ENCODE results near the gene PKIB. TPM values are rescaled to one million over a fixed set of nuclear protein-coding genes. Genes with fewer than 3 reads are reported as not detected.

Gene PKIB
- total RNA-seq, 2 donors from 2014 or later: 46.0 to 56.1 TPM

- Histone ChIP-seq H3K36me3 (ENCODE audit: control insufficient read depth, insufficient read depth, low read length) (no peaks in the 10 kb centered on the region), H3K4me3 (ENCODE audit: low read length) (no peak overlapping the region), H3K27ac (ENCODE audit: low read depth, low read length) (no peak overlapping the region), H3K4me1 (ENCODE audit: control insufficient read depth, insufficient read depth, low read length) (peaks cover 16% of the 10 kb centered on the region), H3K9me3 (ENCODE audit: control insufficient read depth, low read length) (no peaks in the 10 kb centered on the region), H3K27me3 (ENCODE audit: control insufficient read depth, insufficient read depth, low read length, poor library complexity, severe bottlenecking) (no peaks in the 10 kb centered on the region), H3K9ac (ENCODE audit: extremely low read depth, low read length, poor library complexity, severe bottlenecking) (no peak overlapping the region)
- H3K4me1 Mint-ChIP-seq: peaks cover 21% of the 10 kb centered on the region
- TF ChIP-seq CTCF (conservative IDR thresholded peaks at IDR 0.05): peak; percentile 53
- no peak for DNase-seq
- H3K27me3 Mint-ChIP-seq (ENCODE audit: insufficient read depth): no peaks in the 10 kb centered on the region
- H3K9me3 Mint-ChIP-seq: no peaks in the 10 kb centered on the region
- peaks cover 5% of the 10 kb centered on the region for H3K36me3 Mint-ChIP-seq (ENCODE audit: low read depth)
- H3K27ac Mint-ChIP-seq: no peak overlapping the region
- no peak overlapping the region for H3K4me3 Mint-ChIP-seq
- WGBS, 2 experiments (ENCODE audit: insufficient coverage in 1 of 2, insufficient read length in 1 of 2): 93 to 100% methylated on average over 1 of the region's 1 CpG
Observed at GRCh38 chr6:122628714-122629113, 18.5 kb downstream of the PKIB start.

- Histone ChIP-seq H3K36me3 (ENCODE audit: control insufficient read depth, insufficient read depth, low read length) (no peaks in the 10 kb centered on the region), H3K4me1 (ENCODE audit: control insufficient read depth, insufficient read depth, low read length) (peaks cover 7% of the 10 kb centered on the region), H3K27ac (ENCODE audit: low read depth, low read length) (no peak overlapping the region), H3K9ac (ENCODE audit: extremely low read depth, low read length, poor library complexity, severe bottlenecking) (no peak overlapping the region), H3K4me3 (ENCODE audit: low read length) (no peak overlapping the region), H3K9me3 (ENCODE audit: control insufficient read depth, low read length) (no peaks in the 10 kb centered on the region), H3K27me3 (ENCODE audit: control insufficient read depth, insufficient read depth, low read length, poor library complexity, severe bottlenecking) (no peaks in the 10 kb centered on the region)
- Mint-ChIP-seq H3K4me3 (no peak overlapping the region), H3K36me3 (ENCODE audit: low read depth) (peaks cover 18% of the 10 kb centered on the region), H3K27me3 (ENCODE audit: insufficient read depth) (no peaks in the 10 kb centered on the region), H3K27ac (no peak overlapping the region), H3K4me1 (peaks cover 6% of the 10 kb centered on the region), H3K9me3 (no peaks in the 10 kb centered on the region)
- DNase-seq: no peak
- WGBS, 2 experiments (ENCODE audit: insufficient coverage in 1 of 2, insufficient read length in 1 of 2): 60 to 77% methylated on average over 2 to 3 of the region's 3 CpGs
- TF ChIP-seq CTCF (conservative IDR thresholded peaks at IDR 0.05): no peak
Observed at GRCh38 chr6:122631571-122632249, 21.5 kb downstream of the PKIB start.

GRCh38 chr6:122640366-122640765 lies 30.2 kb downstream of the PKIB start:
- Histone ChIP-seq H3K9ac (ENCODE audit: extremely low read depth, low read length, poor library complexity, severe bottlenecking) (no peak overlapping the region), H3K4me3 (ENCODE audit: low read length) (no peak overlapping the region), H3K4me1 (ENCODE audit: control insufficient read depth, insufficient read depth, low read length) (peaks cover 8% of the 10 kb centered on the region), H3K9me3 (ENCODE audit: control insufficient read depth, low read length) (no peaks in the 10 kb centered on the region), H3K27me3 (ENCODE audit: control insufficient read depth, insufficient read depth, low read length, poor library complexity, severe bottlenecking) (no peaks in the 10 kb centered on the region), H3K27ac (ENCODE audit: low read depth, low read length) (no peak overlapping the region), H3K36me3 (ENCODE audit: control insufficient read depth, insufficient read depth, low read length) (no peaks in the 10 kb centered on the region)
- 82 to 92% methylated on average over 2 to 5 of the region's 5 CpGs for WGBS, 2 experiments (ENCODE audit: insufficient coverage in 1 of 2, insufficient read length in 1 of 2)
- peaks cover 19% of the 10 kb centered on the region for H3K36me3 Mint-ChIP-seq (ENCODE audit: low read depth)
- no peaks in the 10 kb centered on the region for H3K27me3 Mint-ChIP-seq (ENCODE audit: insufficient read depth)
- H3K4me1 Mint-ChIP-seq: peaks cover 58% of the 10 kb centered on the region
- H3K27ac Mint-ChIP-seq: no peak overlapping the region
- H3K4me3 Mint-ChIP-seq: no peak overlapping the region
- TF ChIP-seq CTCF (conservative IDR thresholded peaks at IDR 0.05): no peak
- no peaks in the 10 kb centered on the region for H3K9me3 Mint-ChIP-seq
- no peak for DNase-seq
